Measurements from ENCODE around the gene ANAPC4. TPM values are rescaled to one million over a fixed set of nuclear protein-coding genes. Genes with fewer than 3 reads are reported as not detected.

Gene ANAPC4
- total and polyA plus RNA-seq, 2 of the 8 experiments (the other 6 are each of a cell fraction or from before 2014, with no cell fraction given), result 8.7 to 31.6 TPM

DNA sequence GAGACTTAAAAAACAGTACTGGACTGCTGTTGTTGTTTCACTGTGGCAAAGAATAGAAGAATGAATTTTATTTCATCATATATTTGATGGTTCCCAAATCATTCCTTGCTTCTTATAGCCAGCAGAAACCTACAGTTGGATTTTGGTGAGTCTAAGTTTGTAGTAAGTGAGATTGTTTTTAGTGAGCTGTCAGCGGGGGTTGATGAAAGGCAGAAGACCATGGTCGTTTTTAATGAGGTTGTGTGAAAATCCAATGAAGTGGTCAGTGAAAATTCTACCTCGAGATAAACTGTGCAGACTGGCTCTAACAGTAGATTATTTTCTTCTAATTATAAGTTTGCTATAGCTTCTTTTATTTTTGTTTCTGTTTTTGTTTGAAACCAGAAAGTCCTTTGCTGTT lies 36.2 kb downstream of the ANAPC4 start:
- H2BK5ac ChIP-seq (ENCODE audit: low read depth, low read length), result no peak overlapping the region
- no peak overlapping the region for H3K14ac ChIP-seq (ENCODE audit: insufficient read length)
- FAIRE-seq (no peak), DNase-seq (ENCODE audit: low read depth in 1 of 2, low spot score in 2 of 2) (no peak)
- H3K27me3 ChIP-seq (replicated peaks in 1 of 4; ENCODE audit: control insufficient read depth in 3 of 4, extremely low read depth in 1 of 4, insufficient read depth in 3 of 4, low read length in 3 of 4), result no peaks in the 10 kb centered on the region
- no peak overlapping the region for H4K8ac ChIP-seq (ENCODE audit: extremely low read depth, insufficient read depth, low read length)
- no peaks in the 10 kb centered on the region for H3K79me1 ChIP-seq (ENCODE audit: low read depth, low read length)
- H2BK20ac ChIP-seq (ENCODE audit: low read length), result no peak overlapping the region
- H3K56ac ChIP-seq (replicated peaks; ENCODE audit: insufficient read length, low read depth, low read length), result no peak overlapping the region
- no peaks in the 10 kb centered on the region for H3K23me2 ChIP-seq (ENCODE audit: low read depth, low read length)
- no peak overlapping the region for H2AK5ac ChIP-seq (ENCODE audit: low read depth, low read length)
- H4K20me1 ChIP-seq (replicated peaks in 1 of 2; ENCODE audit: control insufficient read depth in 1 of 2, insufficient read depth in 2 of 2, low read length in 2 of 2), result peaks cover 0 to 1% of the 10 kb centered on the region in 2 experiments
- no peak overlapping the region for H3K23ac ChIP-seq (ENCODE audit: insufficient read length)
- no peak overlapping the region for H3K27ac ChIP-seq (ENCODE audit: low read depth, low read length)
- POLR2A ChIA-PET (ENCODE audit: partially characterized antibody), result interaction anchor here (1.7 kb wide), 1 partner anchor 10 kb away, joined by 6 read pairs; no protein-coding TSS in a partner anchor
- H2BK120ac ChIP-seq (replicated peaks; ENCODE audit: low read depth, low read length), result no peak overlapping the region
- H4K5ac ChIP-seq (ENCODE audit: insufficient read length, low read depth, low read length), result no peak overlapping the region
- H3K4me3 ChIP-seq (ENCODE audit: extremely low read depth in 1 of 4, insufficient read depth in 2 of 4, low read depth in 3 of 4, low read length in 4 of 4), result no peak overlapping the region
- no peak overlapping the region for H4K91ac ChIP-seq (replicated peaks; ENCODE audit: insufficient read length, low read length)
- H3K4me2 ChIP-seq (ENCODE audit: insufficient read depth in 1 of 2, low read depth in 2 of 2, low read length in 2 of 2), result no peak overlapping the region
- H3K18ac ChIP-seq (ENCODE audit: extremely low read depth, low read length), result no peak overlapping the region
- H3K4me1 ChIP-seq (replicated peaks in 1 of 4; ENCODE audit: control insufficient read depth in 3 of 4, insufficient read depth in 4 of 4, low read length in 3 of 4), result no peaks in the 10 kb centered on the region
- H3K4ac ChIP-seq (replicated peaks; ENCODE audit: insufficient read length, low read depth, low read length), result no peak overlapping the region
- no peak overlapping the region for H2BK15ac ChIP-seq (ENCODE audit: low read length)
- CTCF ChIA-PET (ENCODE audit: partially characterized antibody), result interaction anchor here (0.6 to 1.4 kb wide), 5 partner anchors 21 to 435 kb away, joined by 3 to 5 read pairs (median 3); no protein-coding TSS in a partner anchor
- H3K9ac ChIP-seq (replicated peaks in 1 of 4; ENCODE audit: extremely low read depth in 1 of 4, low read depth in 3 of 4, low read length in 3 of 4), result no peak overlapping the region
- H2BK12ac ChIP-seq (ENCODE audit: low read depth, low read length), result no peak overlapping the region
- no peaks in the 10 kb centered on the region for H3K79me2 ChIP-seq (ENCODE audit: control insufficient read depth in 1 of 2, insufficient read depth in 2 of 2, low read length in 2 of 2)
- H3K9me3 ChIP-seq (ENCODE audit: insufficient read depth in 2 of 2, low read depth in 1 of 2, low read length in 1 of 2), result no peaks in the 10 kb centered on the region
- H3K36me3 ChIP-seq (ENCODE audit: control insufficient read depth in 2 of 4, insufficient read depth in 4 of 4, low read length in 3 of 4), result peaks cover 10 to 76% (median 36%) of the 10 kb centered on the region in 4 experiments; a peak in 7 of 8 replicates
- 87% methylated on average over 3 of the region's 3 CpGs; no CpG with 5 or more reads in 1 of the 2 experiments for WGBS, 2 experiments (ENCODE audit: extremely low coverage in 1 of 2, insufficient coverage in 1 of 2, insufficient read length in 1 of 2, insufficient replicate concordance in 2 of 2, low coverage in 1 of 2, low lambda C conversion rate in 2 of 2, missing lambda C conversion rate in 1 of 2)
- TF ChIP-seq TCF12 (IDR thresholded peaks at IDR 0.05; ENCODE audit: low read depth, low read length) (no peak), SP2 (IDR thresholded peaks at IDR 0.05; ENCODE audit: low read length) (no peak)
- no peak overlapping the region for H2AFZ ChIP-seq (ENCODE audit: low read length)

Measured in H1 (cell line).